Endothelial cell of umbilical vein (primary cell): ENCODE measurements around the gene GLDC. TPM values are rescaled to one million over a fixed set of nuclear protein-coding genes. Genes with fewer than 3 reads are reported as not detected.

Experiments
- BruUV-seq: library from RNA; stranded (reverse); fragments of 400-500 nt; replicated peaks from 2 replicates; lab custom pipeline; 2021; lab: Mats Ljungman, UMichigan
- CTCF ChIA-PET: fragments of 300-600, 350-600 bp; sonication (Branson Sonifier 250); formaldehyde crosslinking; loops from one replicate; lab custom pipeline; 2021; ENCODE audit warnings: antibody characterized with exemption, inconsistent platforms; lab: Charles Lee
- POLR2A ChIA-PET: fragments of 300-600, 350-600 bp; sonication (Branson Sonifier 250); formaldehyde crosslinking; loops from one replicate; lab custom pipeline; 2021; ENCODE audit warnings: antibody characterized with exemption, inconsistent platforms; lab: Charles Lee
- DNase-seq: peaks from one replicate; pipeline ENCODE4 v3.0.0-alpha.2; 2011; ENCODE audit warnings: low read depth, low spot score
- FAIRE-seq: peaks from 2 replicates; lab custom pipeline; 2011; peaks lifted over from hg19 to GRCh38; lab: Jason Lieb, UNC
- H2AFZ ChIP-seq: 2 replicates; pipeline ENCODE4 v1.6.0; 2012; ENCODE audit warnings: low read depth, low read length, control low read depth, inconsistent platforms
- H3K27ac ChIP-seq: 2 replicates; pipeline ENCODE4 v1.5.1; 2011; ENCODE audit warnings: low read depth, mild to moderate bottlenecking, control low read depth, low read length, moderate library complexity; ENCODE audit not compliant: insufficient read depth
- H3K27me3 ChIP-seq, 2 experiments: 2 replicates each; pipeline versions ENCODE4 v1.6.0 to v1.6.1; 2011; ENCODE audit warnings: low read length in 2 of 2, mixed read lengths in 1 of 2; ENCODE audit not compliant: control insufficient read depth in 2 of 2, insufficient read depth in 2 of 2
- H3K36me3 ChIP-seq, 2 experiments: 2 replicates in 1 of 2; 3 replicates in 1 of 2; pipeline ENCODE4 v1.5.1; 2011; ENCODE audit warnings: low read length in 2 of 2, mild to moderate bottlenecking in 1 of 2, moderate library complexity in 1 of 2; ENCODE audit not compliant: control insufficient read depth in 2 of 2, insufficient read depth in 2 of 2; ENCODE audit errors: extremely low read depth in 1 of 2
- H3K4me1 ChIP-seq: 3 replicates; pipeline ENCODE4 v1.5.1; 2011; ENCODE audit warnings: mild to moderate bottlenecking, low read length; ENCODE audit not compliant: control insufficient read depth, insufficient read depth; ENCODE audit errors: extremely low read depth
- H3K4me2 ChIP-seq: 2 replicates; pipeline ENCODE4 v1.6.1; 2011; ENCODE audit warnings: low read length, control low read depth, mixed read lengths; ENCODE audit not compliant: insufficient read depth
- H3K4me3 ChIP-seq, 3 experiments: fragments of 200-600 bp in 1 of 3; sonication (generic), shearing (Covaris generic) in 1 of 3; replicated peaks in 1 of 3; 2 replicates each; pipeline ENCODE4 v1.5.1; 2011 to 2016; ENCODE audit warnings: control low read depth in 3 of 3, low read length in 3 of 3, mild to moderate bottlenecking in 2 of 3, inconsistent platforms in 1 of 3, low read depth in 1 of 3, moderate library complexity in 1 of 3; ENCODE audit not compliant: insufficient read depth in 1 of 3
- H3K79me2 ChIP-seq: 2 replicates; pipeline ENCODE4 v1.6.0; 2012; ENCODE audit warnings: low read length, inconsistent platforms; ENCODE audit not compliant: control insufficient read depth, insufficient read depth
- H3K9ac ChIP-seq: replicated peaks from 2 replicates; pipeline ENCODE3; 2011; ENCODE audit warnings: low read length, control low read depth; ENCODE audit not compliant: insufficient read depth; ENCODE audit errors: extremely low read depth
- H3K9me1 ChIP-seq: replicated peaks from 3 replicates; pipeline ENCODE4 v1.6.0; 2011; ENCODE audit warnings: mild to moderate bottlenecking, low read length; ENCODE audit not compliant: control insufficient read depth, insufficient read depth; ENCODE audit errors: extremely low read depth
- H3K9me3 ChIP-seq: replicated peaks from 2 replicates; pipeline ENCODE4 v1.5.1; 2012; ENCODE audit warnings: low read length, inconsistent platforms; ENCODE audit not compliant: control insufficient read depth, insufficient read depth
- H4K20me1 ChIP-seq: replicated peaks from 2 replicates; pipeline ENCODE3; 2011; ENCODE audit warnings: mild to moderate bottlenecking, low read length; ENCODE audit not compliant: control insufficient read depth, insufficient read depth; ENCODE audit errors: extremely low read depth
- CTCF ChIP-seq, 2 donors: IDR thresholded peaks; 1 replicate in 1 of 2; 2 replicates in 1 of 2; pipeline ENCODE4 v1.5.1; 2011; ENCODE audit warnings: low read length in 2 of 2, mild to moderate bottlenecking in 2 of 2, moderate library complexity in 2 of 2, control low read depth in 1 of 2, inconsistent platforms in 1 of 2, low read depth in 1 of 2; ENCODE audit not compliant: insufficient read depth in 1 of 2; ENCODE audit errors: extremely low read depth in 1 of 2
- EZH2 ChIP-seq: IDR thresholded peaks from 2 replicates; pipeline ENCODE4 v1.6.1; 2012; ENCODE audit warnings: borderline replicate concordance, low read depth, mild to moderate bottlenecking, moderate library complexity, low read length, inconsistent platforms; ENCODE audit not compliant: severe bottlenecking
- FOS ChIP-seq: IDR thresholded peaks from 2 replicates; pipeline ENCODE4 v1.6.1; 2011; ENCODE audit warnings: mild to moderate bottlenecking, low read length, moderate library complexity, borderline replicate concordance; ENCODE audit not compliant: insufficient read depth
- GATA2 ChIP-seq: IDR thresholded peaks from 2 replicates; pipeline ENCODE4 v1.7.0; 2011; ENCODE audit warnings: low read depth, mild to moderate bottlenecking, moderate library complexity, mixed read lengths, low read length; ENCODE audit not compliant: insufficient read length, insufficient read depth
- JUN ChIP-seq: IDR thresholded peaks from 2 replicates; pipeline ENCODE4 v1.6.1; 2011; ENCODE audit warnings: borderline replicate concordance, low read depth; ENCODE audit not compliant: insufficient read length, insufficient read depth
- MAX ChIP-seq: IDR thresholded peaks from 2 replicates; pipeline ENCODE4 v1.6.1; 2011; ENCODE audit not compliant: insufficient read depth, insufficient read length
- MYC ChIP-seq: IDR thresholded peaks from one replicate; pipeline ENCODE4 v1.6.1; 2011; ENCODE audit warnings: mild to moderate bottlenecking, low read depth, low read length
- POLR2A ChIP-seq: IDR thresholded peaks from 2 replicates; pipeline ENCODE4 v1.6.1; 2012; ENCODE audit warnings: low read depth, mild to moderate bottlenecking, control low read depth, low read length
- POLR2AphosphoS5 ChIP-seq: IDR thresholded peaks from 2 replicates; pipeline ENCODE4 v1.6.1; 2012; ENCODE audit warnings: low read depth, mild to moderate bottlenecking, control low read depth, low read length, moderate library complexity; ENCODE audit not compliant: insufficient read depth
- dilution Hi-C: fragments of 300-500 bp; cut with MboI; formaldehyde crosslinking; loops from one replicate; pipeline ENCODE4 v1.15.0; 2019; ENCODE audit warnings: low sequenced_read_pairs; ENCODE audit not compliant: extremely low pct_ligation_motif_present
- intact Hi-C: fragments of 100-400 bp; cut with micrococcal nuclease; formaldehyde crosslinking; loops from one replicate; pipeline ENCODE4 v1.10.0; 2022
- polyA plus RNA-seq, 4 experiments: library from polyadenylated mRNA; depleted of rRNA in 3 of 4; stranded (reverse) in 3 of 4; unstranded in 1 of 4; fragments of >200 nt; gene quantifications; 2 replicates each; pipeline versions ENCODE4 v1.2.1 to v1.2.3, GENCODE V29; 2011 to 2012; ENCODE audit warnings: missing spikeins in 1 of 4
- total RNA-seq: library from RNA; stranded (reverse); gene quantifications from 2 replicates; pipeline ENCODE4 v1.2.3, GENCODE V29; 2021

The GLDC gene
- total and polyA plus RNA-seq, 2 donors (not counting 3 experiments of a cell fraction or from before 2014, with no cell fraction given) = 1.8 to 2.6 TPM

GRCh38 chr9:6592231-6592630, 53.3 kb downstream of the GLDC start:
- TF ChIP-seq POLR2AphosphoS5 (no peak), FOS (no peak), EZH2 (no peak), GATA2 (no peak), MAX (no peak), CTCF (IDR thresholded peaks at IDR 0.05; ENCODE audit: extremely low read depth in 1 of 2, insufficient read depth in 1 of 2, low read depth in 1 of 2, low read length in 2 of 2) (no peak), MYC (no peak), POLR2A (no peak), JUN (no peak)
- no peaks in the 10 kb centered on the region for H4K20me1 ChIP-seq
- no TSS peak for BruUV-seq
- intact Hi-C loops (no loop called here), dilution Hi-C loops (no loop called here)
- no peak overlapping the region for H3K9ac ChIP-seq
- H3K9me3 ChIP-seq = no peaks in the 10 kb centered on the region
- H3K4me1 ChIP-seq = no peaks in the 10 kb centered on the region
- FAIRE-seq (no peak), DNase-seq (no peak)
- H3K27me3 ChIP-seq = peaks cover 0 to 2% of the 10 kb centered on the region in 2 experiments
- ChIA-PET CTCF (interaction anchor here (0.7 kb wide), 1 partner anchor 147 kb away, joined by 3 read pairs; no protein-coding TSS in a partner anchor), POLR2A (no interaction called here)
- no peak overlapping the region for H3K4me3 ChIP-seq
- H3K4me2 ChIP-seq = no peak overlapping the region
- no peaks in the 10 kb centered on the region for H3K9me1 ChIP-seq
- no peak overlapping the region for H3K27ac ChIP-seq
- H3K79me2 ChIP-seq = no peaks in the 10 kb centered on the region
- no peaks in the 10 kb centered on the region for H3K36me3 ChIP-seq
- no peak overlapping the region for H2AFZ ChIP-seq
